Calu3 (cell line): ENCODE measurements around the gene AZGP1. TPM values are rescaled to one million over a fixed set of nuclear protein-coding genes. Genes with fewer than 3 reads are reported as not detected.
"Not testable (repeated sequence)": the region's sequence is repeated elsewhere in the genome, so short reads cannot be mapped to it uniquely, and the experiment has no call there.

Experiments used
- BruUV-seq: library from RNA; stranded (reverse); fragments of 400-500 nt; replicated peaks from 2 replicates; lab custom pipeline; 2021; lab: Mats Ljungman, UMichigan
- CTCF ChIA-PET: fragments of 300-600 bp; sonication (Branson Sonifier 250); formaldehyde crosslinking; loops from one replicate; lab custom pipeline; 2022; ENCODE audit warnings: antibody characterized with exemption; lab: Charles Lee
- DNase-seq: peaks from one replicate; pipeline ENCODE4 v3.0.0; 2022
- H3K27ac Mint-ChIP-seq: one replicate; pipeline ENCODE4 v1.8.0; 2022; ENCODE audit warnings: mixed read lengths; ENCODE audit not compliant: unreplicated experiment
- H3K27me3 Mint-ChIP-seq: one replicate; pipeline ENCODE4 v1.8.0; 2022; ENCODE audit warnings: mixed read lengths; ENCODE audit not compliant: unreplicated experiment
- H3K36me3 Mint-ChIP-seq: one replicate; pipeline ENCODE4 v1.8.0; 2022; ENCODE audit warnings: mild to moderate bottlenecking, moderate library complexity, mixed read lengths; ENCODE audit not compliant: insufficient read depth, unreplicated experiment
- H3K4me1 Mint-ChIP-seq: one replicate; pipeline ENCODE4 v1.8.0; 2022; ENCODE audit warnings: mild to moderate bottlenecking, low read depth, mixed read lengths; ENCODE audit not compliant: unreplicated experiment
- H3K4me3 Mint-ChIP-seq: one replicate; pipeline ENCODE4 v1.8.0; 2022; ENCODE audit warnings: mild to moderate bottlenecking, low read depth, moderate library complexity, mixed read lengths; ENCODE audit not compliant: unreplicated experiment
- H3K9me3 Mint-ChIP-seq: one replicate; pipeline ENCODE4 v1.8.0; 2022; ENCODE audit warnings: low read depth, mixed read lengths; ENCODE audit not compliant: unreplicated experiment
- CTCF ChIP-seq: fragments of 200-600 bp; IDR thresholded peaks from one replicate; pipeline ENCODE4 v1.8.0; 2022; ENCODE audit warnings: antibody characterized with exemption; ENCODE audit not compliant: unreplicated experiment
- intact Hi-C: fragments of 100-400 bp; cut with micrococcal nuclease; formaldehyde crosslinking; loops from one replicate; pipeline ENCODE4 v1.10.0; 2022; ENCODE audit not compliant: unreplicated experiment
- total RNA-seq: library from RNA; stranded (reverse); gene quantifications from 2 replicates; pipeline ENCODE4 v1.2.3, GENCODE V29; 2022

Gene AZGP1
- total RNA-seq, 1 experiment from 2014 or later, result 25.6 TPM

DNA sequence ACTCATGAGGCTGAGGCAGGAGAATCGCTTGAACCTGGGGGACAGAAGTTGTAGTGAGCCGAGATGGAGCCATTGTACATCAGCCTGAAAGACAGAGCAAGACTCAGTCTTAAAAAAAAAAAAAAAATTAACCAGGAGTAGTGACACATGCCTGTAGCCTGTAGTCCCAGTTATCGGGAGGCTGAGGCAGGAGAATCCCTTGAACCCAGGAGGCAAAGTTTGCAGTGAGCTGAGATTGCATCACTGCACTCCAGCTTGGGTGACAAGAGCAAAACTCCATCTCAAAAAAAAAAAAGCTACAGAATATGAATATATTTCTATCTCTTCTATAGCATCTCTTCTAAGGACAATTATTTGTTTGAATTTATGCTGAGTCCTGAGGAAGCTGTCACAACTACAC is 6.5 kb downstream of the AZGP1 start:
- H3K4me3 Mint-ChIP-seq, result no peak overlapping the region
- H3K9me3 Mint-ChIP-seq, result no peaks in the 10 kb centered on the region
- intact Hi-C loops, result no loop called here
- peaks cover 12% of the 10 kb centered on the region for H3K27me3 Mint-ChIP-seq
- no peaks in the 10 kb centered on the region for H3K4me1 Mint-ChIP-seq
- CTCF ChIA-PET, result no interaction called here
- no TSS peak for BruUV-seq
- no peak overlapping the region for H3K27ac Mint-ChIP-seq
- peaks cover 6% of the 10 kb centered on the region for H3K36me3 Mint-ChIP-seq
- DNase-seq, result no peak
- no peak for TF ChIP-seq CTCF

GRCh38 chr7:99958564-99959227 is 17.1 kb downstream of the AZGP1 start:
- CTCF ChIA-PET, result no interaction called here
- no TSS peak for BruUV-seq
- intact Hi-C loops, result no loop called here
- H3K9me3 Mint-ChIP-seq, result no peaks in the 10 kb centered on the region
- TF ChIP-seq CTCF, result no peak
- peaks cover 15% of the 10 kb centered on the region for H3K36me3 Mint-ChIP-seq
- no peaks in the 10 kb centered on the region for H3K27me3 Mint-ChIP-seq
- no peak overlapping the region for H3K27ac Mint-ChIP-seq
- H3K4me1 Mint-ChIP-seq, result peaks cover 23% of the 10 kb centered on the region
- no peak for DNase-seq
- no peak overlapping the region for H3K4me3 Mint-ChIP-seq

DNA sequence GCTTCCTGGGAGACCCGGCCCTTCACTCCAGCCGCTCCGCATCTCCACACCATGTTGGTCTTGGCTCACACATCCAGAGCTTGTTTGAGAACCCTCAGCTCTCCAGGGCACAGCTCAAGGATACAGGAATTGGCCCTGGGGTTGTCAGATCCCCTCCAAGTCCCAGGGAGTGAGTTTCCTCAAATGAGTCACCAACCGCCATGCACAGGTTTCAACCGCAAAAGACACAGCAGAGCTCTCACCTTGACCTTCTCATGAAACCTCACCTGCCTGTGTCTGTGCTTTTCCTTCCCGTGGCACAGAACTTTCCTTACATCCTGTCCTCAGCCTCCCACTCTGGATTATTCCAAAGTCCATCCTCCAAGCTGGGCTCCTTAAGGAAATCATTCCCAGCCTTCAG is 20.6 kb downstream of the AZGP1 start:
- Mint-ChIP-seq H3K4me1 (peaks cover 23% of the 10 kb centered on the region), H3K4me3 (no peak overlapping the region), H3K9me3 (no peaks in the 10 kb centered on the region), H3K27ac (peak overlapping the region; percentile 82), H3K36me3 (peaks cover 17% of the 10 kb centered on the region), H3K27me3 (no peaks in the 10 kb centered on the region)
- CTCF ChIA-PET, result interaction anchor here (1.0 kb wide), 1 partner anchor 39 kb away, joined by 4 read pairs; no protein-coding TSS in a partner anchor
- peak; percentile 63 for DNase-seq
- intact Hi-C loops, result no loop called here
- no peak for TF ChIP-seq CTCF
- no TSS peak for BruUV-seq

DNA sequence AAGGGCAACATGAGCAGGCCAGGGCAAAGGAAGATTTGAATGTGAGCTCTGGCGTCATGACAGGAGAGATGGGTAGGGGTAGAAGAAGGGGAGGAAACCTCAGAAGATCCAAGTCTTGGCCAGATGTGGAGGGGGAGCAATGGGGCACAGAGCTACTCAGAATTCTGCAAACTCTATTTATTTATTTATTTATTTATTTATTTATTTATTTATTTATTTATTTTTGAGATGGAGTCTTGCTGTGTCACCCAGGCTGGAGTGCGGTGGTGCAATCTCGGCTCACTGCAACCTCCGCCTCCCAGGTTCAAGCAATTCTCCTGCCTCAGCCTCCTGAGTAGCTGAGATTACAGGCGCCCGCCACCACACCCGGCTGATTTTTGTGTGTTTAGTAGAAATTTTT is 21.2 kb downstream of the AZGP1 start:
- CTCF ChIA-PET, H3K9me3 Mint-ChIP-seq, intact Hi-C loops, H3K27me3 Mint-ChIP-seq, H3K4me3 Mint-ChIP-seq, BruUV-seq, DNase-seq: not testable (repeated sequence)
- peaks cover 17% of the 10 kb centered on the region for H3K36me3 Mint-ChIP-seq
- H3K4me1 Mint-ChIP-seq, result peaks cover 23% of the 10 kb centered on the region
- H3K27ac Mint-ChIP-seq, result peak overlapping the region; percentile 82

GRCh38 chr7:99953649-99954048 is 22.2 kb downstream of the AZGP1 start:
- no TSS peak for BruUV-seq

GRCh38 chr7:99952649-99953048 is 23.2 kb downstream of the AZGP1 start:
- DNase-seq, BruUV-seq, H3K4me3 Mint-ChIP-seq, H3K9me3 Mint-ChIP-seq, intact Hi-C loops, H3K27me3 Mint-ChIP-seq: not testable (repeated sequence)
- Mint-ChIP-seq H3K4me1 (peaks cover 23% of the 10 kb centered on the region), H3K36me3 (peaks cover 17% of the 10 kb centered on the region), H3K27ac (peak overlapping the region; percentile 68)
- CTCF ChIA-PET, result interaction anchor here (0.9 kb wide), 1 partner anchor 41 kb away, joined by 3 read pairs; no protein-coding TSS in a partner anchor

More at GRCh38 chr7:99953649-99954048, 22.2 kb downstream of the AZGP1 start:
- Mint-ChIP-seq H3K9me3 (no peaks in the 10 kb centered on the region), H3K27ac (no peak overlapping the region), H3K4me3 (no peak overlapping the region), H3K27me3 (no peaks in the 10 kb centered on the region), H3K36me3 (peaks cover 17% of the 10 kb centered on the region), H3K4me1 (peaks cover 23% of the 10 kb centered on the region)
- no peak for TF ChIP-seq CTCF
- CTCF ChIA-PET, result interaction anchor here (0.7 kb wide), 2 partner anchors 57 to 539 kb away, joined by 3 to 6 read pairs; no protein-coding TSS in a partner anchor
- peak; percentile 47 for DNase-seq
- intact Hi-C loops, result no loop called here

DNA sequence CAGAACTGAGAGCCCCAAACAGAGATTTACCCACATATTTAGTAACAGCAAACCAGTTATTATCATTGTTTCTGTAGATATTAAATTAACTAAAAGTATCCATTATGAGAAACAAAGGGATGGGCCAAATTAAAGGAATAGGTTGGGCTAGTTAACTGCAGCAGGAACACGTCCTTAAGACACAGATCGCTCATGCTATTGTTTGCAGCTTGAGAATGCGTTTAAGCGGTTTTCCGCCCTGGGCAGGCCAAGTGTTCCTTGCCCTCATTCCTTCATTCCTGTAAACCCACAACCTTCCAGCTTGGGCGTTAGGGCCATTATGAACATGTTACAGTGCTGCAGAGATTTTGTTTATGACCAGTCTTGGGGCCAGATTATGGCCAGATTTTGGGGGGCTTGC is 25.0 kb downstream of the AZGP1 start:
- DNase-seq, H3K4me3 Mint-ChIP-seq, intact Hi-C loops, H3K9me3 Mint-ChIP-seq, BruUV-seq, CTCF ChIA-PET, H3K27me3 Mint-ChIP-seq, H3K27ac Mint-ChIP-seq: not testable (repeated sequence)
- peaks cover 17% of the 10 kb centered on the region for H3K36me3 Mint-ChIP-seq
- peaks cover 19% of the 10 kb centered on the region for H3K4me1 Mint-ChIP-seq
